ENCODE measurements around the gene AMH. TPM values are rescaled to one million over a fixed set of nuclear protein-coding genes. Genes with fewer than 3 reads are reported as not detected.

The AMH gene
- polyA plus RNA-seq, 1 donor (not counting 4 experiments of a cell fraction or from before 2014, with no cell fraction given) = 0.07 TPM

DNA sequence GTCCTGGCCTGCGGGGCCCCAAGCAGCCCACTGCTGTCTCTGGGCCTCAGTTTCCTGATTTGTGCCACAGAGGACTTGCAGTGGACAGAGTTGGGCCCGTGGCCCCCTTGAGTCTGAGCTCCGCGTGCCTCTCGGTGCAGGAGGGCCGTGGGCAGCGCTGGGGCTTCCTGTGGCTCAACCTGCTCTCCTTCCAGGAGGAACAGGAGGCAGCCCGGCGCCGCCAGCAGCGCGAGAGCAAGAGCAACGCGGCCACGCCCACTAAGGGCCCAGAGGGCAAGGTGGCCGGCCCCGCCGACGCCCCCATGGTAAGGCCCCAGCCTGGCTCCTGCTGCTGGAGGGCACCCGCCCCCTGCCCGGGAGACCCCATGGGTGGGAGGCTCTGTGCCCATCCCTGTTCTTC lies 38.9 kb upstream of the AMH start:
- Histone ChIP-seq H3K9me1 (ENCODE audit: control insufficient read depth, extremely low read depth, insufficient read depth, low read length) (peaks cover 4% of the 10 kb centered on the region), H3K27ac (ENCODE audit: control insufficient read depth, insufficient read depth, low read length) (no peak overlapping the region), H3K36me3 (ENCODE audit: control insufficient read depth in 2 of 2, extremely low read depth in 1 of 2, insufficient read depth in 2 of 2, low read length in 2 of 2) (peaks cover 33 to 35% of the 10 kb centered on the region in 2 experiments), H3K9ac (ENCODE audit: control insufficient read depth, extremely low read depth, insufficient read depth, low read length) (no peak overlapping the region), H3K27me3 (ENCODE audit: control insufficient read depth, extremely low read depth, insufficient read depth, low read length) (no peaks in the 10 kb centered on the region), H3K79me2 (ENCODE audit: control insufficient read depth, insufficient read depth, low read length) (no peaks in the 10 kb centered on the region), H2AFZ (ENCODE audit: control insufficient read depth, low read length) (no peak overlapping the region), H3K4me2 (ENCODE audit: control insufficient read depth, extremely low read depth, insufficient read depth, low read depth, low read length) (no peak overlapping the region), H3K4me1 (ENCODE audit: control insufficient read depth, extremely low read depth, insufficient read depth, low read length) (peaks cover 26% of the 10 kb centered on the region), H4K20me1 (ENCODE audit: control insufficient read depth, extremely low read depth, insufficient read depth, low read length) (no peaks in the 10 kb centered on the region), H3K4me3 (ENCODE audit: control insufficient read depth in 2 of 3, extremely low read depth in 1 of 3, insufficient read depth in 2 of 3, low read depth in 1 of 3, low read length in 3 of 3) (no peak overlapping the region), H3K9me3 (ENCODE audit: control insufficient read depth, low read depth, low read length) (no peaks in the 10 kb centered on the region)
- dilution Hi-C loops (cut with MboI; ENCODE audit: extremely low pct_ligation_motif_present, low sequenced_read_pairs) = no loop called here
- DNase-seq (ENCODE audit: low read depth, low spot score) (no peak), FAIRE-seq (no peak)
- TF ChIP-seq EZH2 (IDR thresholded peaks at IDR 0.05; ENCODE audit: low read length) (no peak), CTCF (optimal IDR thresholded peaks at IDR 0.05 in 1 of 3, IDR thresholded peaks at IDR 0.05 in 1 of 3, conservative IDR thresholded peaks at IDR 0.05 in 1 of 3; ENCODE audit: extremely low read depth in 1 of 3, insufficient read depth in 2 of 3, low read length in 3 of 3) (no peak)

DNA sequence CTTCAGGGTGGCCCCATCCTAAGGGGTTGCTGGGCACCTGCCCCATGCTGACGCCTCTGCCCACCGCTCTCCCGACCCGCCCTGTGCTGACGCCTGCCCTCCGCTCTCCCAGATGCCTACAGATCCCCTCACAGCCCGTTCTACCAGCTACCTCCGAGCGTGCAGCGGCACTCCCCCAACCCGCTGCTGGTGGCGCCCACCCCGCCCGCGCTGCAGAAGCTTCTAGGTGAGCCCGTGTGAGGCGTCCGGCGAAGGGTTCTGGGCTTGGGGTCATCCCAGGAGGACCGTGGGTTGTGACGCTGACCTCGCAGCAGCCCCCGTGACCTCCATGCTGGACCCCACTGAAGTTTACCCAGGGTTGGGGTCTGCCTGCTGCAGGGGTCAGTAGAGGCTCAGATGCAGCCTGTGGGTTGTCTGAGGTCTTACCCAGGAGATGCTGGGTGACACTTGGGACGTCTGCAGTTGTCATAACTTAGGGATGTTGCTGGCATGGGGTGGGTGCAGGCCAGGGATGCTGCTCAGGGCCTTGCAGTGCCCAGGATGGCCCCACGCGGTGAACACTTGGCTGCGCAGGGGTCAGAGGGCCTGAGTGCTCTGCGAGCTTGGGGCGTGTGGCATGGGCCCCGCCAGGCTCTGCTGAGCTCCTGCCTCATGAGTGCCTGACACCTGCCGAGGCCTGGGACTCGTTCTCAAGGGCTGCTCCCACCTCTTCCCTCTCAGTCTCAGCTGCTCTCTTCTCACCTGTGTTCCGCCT lies 38.0 kb upstream of the AMH start:
- H3K27ac ChIP-seq (ENCODE audit: control insufficient read depth, insufficient read depth, low read length) = no peak overlapping the region
- DNase-seq (ENCODE audit: low read depth, low spot score) = no peak
- H3K9me1 ChIP-seq (ENCODE audit: control insufficient read depth, extremely low read depth, insufficient read depth, low read length) = peaks cover 4% of the 10 kb centered on the region
- dilution Hi-C loops (cut with MboI; ENCODE audit: extremely low pct_ligation_motif_present, low sequenced_read_pairs) = no loop called here
- peaks cover 35 to 41% of the 10 kb centered on the region in 2 experiments for H3K36me3 ChIP-seq (ENCODE audit: control insufficient read depth in 2 of 2, extremely low read depth in 1 of 2, insufficient read depth in 2 of 2, low read length in 2 of 2)
- H3K27me3 ChIP-seq (ENCODE audit: control insufficient read depth, extremely low read depth, insufficient read depth, low read length) = no peaks in the 10 kb centered on the region
- peaks cover 23% of the 10 kb centered on the region for H3K4me1 ChIP-seq (ENCODE audit: control insufficient read depth, extremely low read depth, insufficient read depth, low read length)
- H3K9ac ChIP-seq (ENCODE audit: control insufficient read depth, extremely low read depth, insufficient read depth, low read length) = no peak overlapping the region
- no peak for FAIRE-seq
- H3K4me2 ChIP-seq (ENCODE audit: control insufficient read depth, extremely low read depth, insufficient read depth, low read depth, low read length) = no peak overlapping the region
- no peaks in the 10 kb centered on the region for H3K9me3 ChIP-seq (ENCODE audit: control insufficient read depth, low read depth, low read length)
- no peak overlapping the region for H2AFZ ChIP-seq (ENCODE audit: control insufficient read depth, low read length)
- H3K4me3 ChIP-seq (ENCODE audit: control insufficient read depth in 2 of 3, extremely low read depth in 1 of 3, insufficient read depth in 2 of 3, low read depth in 1 of 3, low read length in 3 of 3) = no peak overlapping the region
- no peak for TF ChIP-seq CTCF (optimal IDR thresholded peaks at IDR 0.05 in 1 of 3, IDR thresholded peaks at IDR 0.05 in 1 of 3, conservative IDR thresholded peaks at IDR 0.05 in 1 of 3; ENCODE audit: extremely low read depth in 1 of 3, insufficient read depth in 2 of 3, low read length in 3 of 3)
- TF ChIP-seq EZH2 (IDR thresholded peaks at IDR 0.05; ENCODE audit: low read length) = no peak
- no peaks in the 10 kb centered on the region for H3K79me2 ChIP-seq (ENCODE audit: control insufficient read depth, insufficient read depth, low read length)
- H4K20me1 ChIP-seq (ENCODE audit: control insufficient read depth, extremely low read depth, insufficient read depth, low read length) = no peaks in the 10 kb centered on the region

Measured in keratinocyte (primary cell).